Measurements from ENCODE around the gene WTIP.
"Not testable (repeated sequence)": the region's sequence is repeated elsewhere in the genome, so short reads cannot be mapped to it uniquely, and the experiment has no call there.

Gene WTIP

GRCh38 chr19:34475975-34476594 is 5.5 kb upstream of the WTIP start:
- DNase-seq (ENCODE audit: insufficient read length, low spot score) (no peak), FAIRE-seq (no peak)

DNA sequence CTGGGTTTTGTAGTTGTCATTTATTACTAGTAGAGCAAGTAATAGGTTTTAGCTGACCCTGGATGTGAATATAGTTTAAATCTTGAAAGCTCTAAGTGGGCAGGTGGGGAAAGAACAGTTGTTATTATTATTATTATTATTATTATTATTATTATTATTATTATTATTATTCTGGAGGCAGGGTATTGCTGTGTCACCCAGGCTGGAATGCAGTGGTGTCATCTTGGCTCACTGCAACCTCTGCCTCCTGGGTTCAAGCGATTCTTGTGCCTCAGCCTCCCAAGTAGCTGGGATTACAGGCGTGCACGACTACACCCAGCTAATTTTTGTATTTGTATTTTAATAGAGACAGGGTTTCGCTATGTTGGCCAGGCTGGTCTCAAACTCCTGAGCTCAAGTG is 3.1 kb upstream of the WTIP start:
- FAIRE-seq; DNase-seq (ENCODE audit: insufficient read length, low spot score): not testable (repeated sequence)

GRCh38 chr19:34479396-34479795 is 2.2 kb upstream of the WTIP start:
- FAIRE-seq: no peak
- no peak for DNase-seq (ENCODE audit: insufficient read length, low spot score)

DNA sequence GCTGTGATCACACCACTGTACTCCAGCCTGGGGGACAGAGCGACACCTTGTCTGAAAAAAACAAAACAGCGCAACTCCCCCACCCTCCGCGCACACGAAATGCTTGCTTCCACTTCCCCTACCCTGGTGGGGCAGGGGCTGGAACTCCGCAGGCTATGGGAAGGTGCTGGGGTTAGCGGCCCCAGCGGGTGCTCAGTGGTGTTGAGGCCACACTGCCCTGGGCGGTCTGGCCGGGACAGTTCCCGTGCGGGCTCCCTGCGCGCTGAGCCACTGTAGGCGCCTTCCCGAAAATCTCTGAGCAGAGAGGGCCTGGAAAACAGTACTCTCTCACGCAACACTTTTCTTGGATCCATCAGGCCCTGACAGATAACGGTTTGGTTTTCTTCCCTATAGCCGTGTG is 1.1 kb upstream of the WTIP start:
- FAIRE-seq: no peak
- DNase-seq (ENCODE audit: insufficient read length, low spot score): no peak

DNA sequence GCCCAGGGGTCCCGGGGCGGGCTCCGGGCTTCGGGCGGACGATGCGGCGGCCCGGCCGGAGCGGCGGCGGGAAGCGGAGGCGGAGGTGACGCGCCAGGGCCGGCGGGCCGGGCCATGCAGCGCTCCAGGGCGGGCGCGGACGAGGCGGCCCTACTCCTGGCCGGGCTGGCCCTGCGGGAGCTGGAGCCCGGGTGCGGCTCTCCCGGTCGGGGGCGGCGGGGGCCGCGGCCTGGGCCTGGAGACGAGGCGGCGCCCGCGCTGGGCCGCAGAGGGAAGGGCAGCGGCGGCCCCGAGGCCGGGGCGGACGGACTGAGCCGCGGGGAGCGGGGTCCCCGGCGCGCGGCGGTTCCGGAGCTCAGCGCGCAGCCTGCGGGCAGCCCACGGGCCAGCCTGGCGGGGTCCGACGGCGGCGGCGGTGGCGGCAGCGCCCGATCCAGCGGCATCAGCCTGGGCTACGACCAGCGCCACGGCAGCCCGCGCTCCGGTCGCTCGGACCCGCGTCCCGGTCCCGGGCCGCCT is 362 bp downstream of the WTIP start:
- no peak for FAIRE-seq
- DNase-seq (ENCODE audit: insufficient read length, low spot score): no peak

GRCh38 chr19:34482380-34483250 is 1.1 kb downstream of the WTIP start:
- DNase-seq (ENCODE audit: insufficient read length, low spot score) (no peak), FAIRE-seq (no peak)

DNA sequence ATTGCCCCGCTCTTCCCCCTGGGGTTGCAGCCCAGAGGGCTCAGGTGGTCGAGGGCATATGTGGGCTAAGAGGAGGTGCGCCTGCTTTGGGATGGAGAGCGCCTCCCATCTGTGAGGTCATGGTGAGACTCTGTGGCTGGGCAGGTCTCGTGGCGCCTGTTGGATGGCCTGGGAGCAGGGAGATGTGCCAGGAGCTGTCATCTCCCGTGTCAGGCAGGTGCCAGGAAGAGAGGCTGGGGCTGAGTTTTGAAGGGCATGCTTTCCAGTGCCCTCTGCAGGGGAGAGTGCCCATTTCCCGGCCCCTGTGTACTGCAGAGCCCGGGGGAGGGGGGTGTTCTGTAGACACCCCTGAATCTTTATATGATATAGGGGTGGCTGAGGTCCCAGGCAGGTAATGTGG is 2.8 kb downstream of the WTIP start:
- no peak for DNase-seq (ENCODE audit: insufficient read length, low spot score)
- FAIRE-seq: no peak

DNA sequence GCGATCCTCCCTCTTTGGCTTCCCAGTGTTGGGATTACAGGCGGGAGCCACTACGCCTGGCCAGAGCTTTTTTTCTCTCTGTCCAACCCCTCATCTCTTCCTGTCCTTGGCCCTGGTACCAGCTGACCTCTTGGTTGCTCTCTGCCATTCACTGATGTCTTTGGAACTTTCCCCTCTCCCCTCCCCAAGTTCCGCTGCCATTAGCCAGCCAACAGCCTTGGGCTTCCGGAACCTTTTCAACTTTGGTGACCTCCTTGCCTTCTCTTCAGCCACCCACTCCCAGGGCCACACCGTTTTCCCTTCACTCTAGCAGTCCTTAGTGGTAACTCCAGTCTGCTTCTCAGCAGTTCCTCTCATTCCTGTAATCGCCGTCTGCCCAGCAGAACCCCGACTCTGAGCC is 4.3 kb downstream of the WTIP start:
- FAIRE-seq: no peak
- DNase-seq (ENCODE audit: insufficient read length, low spot score): no peak

DNA sequence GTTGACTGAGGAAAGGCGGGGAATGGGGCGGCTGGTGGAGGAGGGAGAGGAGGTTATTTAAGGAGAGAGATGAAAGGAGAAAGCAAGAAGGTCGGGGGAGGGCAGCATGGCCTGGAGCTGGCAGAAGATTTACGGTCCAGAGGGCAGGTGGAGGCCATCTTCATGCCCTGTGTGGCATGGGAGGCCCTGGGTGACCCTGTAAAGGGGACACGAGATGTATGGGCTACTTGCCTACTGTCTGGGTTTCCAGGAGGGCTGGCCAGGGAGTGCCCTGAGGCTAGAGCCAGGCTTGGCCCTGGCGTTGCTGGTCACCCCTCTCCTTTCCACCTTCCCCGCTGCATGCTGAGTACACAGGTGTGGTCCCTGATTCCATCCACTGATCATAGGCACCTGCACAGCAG is 6.1 kb downstream of the WTIP start:
- no peak for FAIRE-seq
- DNase-seq (ENCODE audit: insufficient read length, low spot score): no peak

DNA sequence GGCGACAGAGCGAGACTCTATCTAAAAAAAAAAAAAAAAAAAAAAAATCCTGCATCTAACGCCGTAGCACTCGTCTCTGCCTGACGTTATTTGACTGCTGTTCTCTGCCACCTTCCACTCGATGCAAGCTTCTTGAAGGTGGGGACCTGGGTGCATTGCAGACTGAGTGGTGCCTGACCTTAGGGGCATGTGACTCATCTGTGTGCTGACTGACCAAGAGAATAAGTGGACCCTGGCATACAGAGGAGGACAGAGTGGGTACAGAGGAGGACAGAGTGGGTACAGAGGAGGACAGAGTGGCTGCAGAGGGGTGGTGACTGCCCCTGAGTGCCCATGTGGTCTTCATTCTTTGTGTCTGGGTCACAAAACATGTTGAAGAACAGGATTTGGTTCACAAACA is 7.6 kb downstream of the WTIP start:
- DNase-seq (ENCODE audit: insufficient read length, low spot score) (no peak), FAIRE-seq (no peak)

- FAIRE-seq: no peak
Measured at GRCh38 chr19:34490141-34490766, 8.7 kb downstream of the WTIP start.

DNA sequence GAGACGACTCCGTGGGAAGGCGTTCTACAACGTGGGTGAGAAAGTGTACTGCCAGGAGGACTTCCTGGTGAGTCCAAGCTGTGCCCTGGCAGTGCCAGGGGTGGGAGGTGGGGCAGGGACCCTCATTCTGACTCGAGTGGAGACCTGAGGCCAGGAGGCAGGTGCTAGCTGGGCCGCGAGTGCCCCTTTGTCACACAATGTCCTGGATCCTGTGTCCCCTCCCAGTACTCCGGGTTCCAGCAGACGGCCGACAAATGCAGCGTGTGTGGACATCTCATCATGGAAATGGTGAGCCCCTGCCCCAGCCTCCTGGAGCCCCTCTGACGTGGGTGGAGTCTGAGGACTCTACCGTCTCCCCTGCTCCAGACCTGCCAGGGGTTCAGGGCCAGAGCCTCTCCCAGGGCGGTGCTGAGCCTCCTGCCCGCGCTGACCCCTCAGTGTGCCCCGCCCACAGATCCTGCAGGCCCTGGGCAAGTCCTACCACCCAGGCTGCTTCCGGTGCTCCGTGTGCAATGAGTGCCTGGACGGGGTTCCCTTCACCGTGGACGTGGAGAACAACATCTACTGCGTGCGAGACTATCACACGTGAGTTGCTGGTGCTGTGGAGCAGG is 11.6 kb downstream of the WTIP start:
- DNase-seq (ENCODE audit: insufficient read length, low spot score) (no peak), FAIRE-seq (no peak)

More at GRCh38 chr19:34490141-34490766, 8.7 kb downstream of the WTIP start:
- DNase-seq (ENCODE audit: insufficient read length, low spot score): no peak

DNA sequence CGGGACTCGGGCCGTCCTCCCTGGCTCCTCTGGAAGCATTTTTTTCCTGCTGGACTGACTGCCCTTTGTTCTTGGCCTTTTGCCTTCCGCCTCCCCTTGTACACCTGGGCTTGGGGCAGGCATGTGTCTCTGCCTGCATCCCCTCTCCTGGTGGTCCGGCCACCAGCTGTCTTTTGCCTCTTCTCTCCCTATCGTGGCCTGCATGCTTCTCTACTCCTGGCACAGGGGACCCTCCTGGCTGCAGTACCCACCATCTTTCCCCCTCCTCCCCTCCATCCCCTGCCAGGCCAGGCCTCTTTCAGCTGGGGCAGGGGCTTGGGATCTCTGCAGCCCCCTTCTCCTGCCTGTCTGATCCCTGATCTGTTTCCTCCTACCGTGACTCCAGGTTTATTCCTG is 12.1 kb downstream of the WTIP start:
- DNase-seq (ENCODE audit: insufficient read length, low spot score): no peak
- no peak for FAIRE-seq

DNA sequence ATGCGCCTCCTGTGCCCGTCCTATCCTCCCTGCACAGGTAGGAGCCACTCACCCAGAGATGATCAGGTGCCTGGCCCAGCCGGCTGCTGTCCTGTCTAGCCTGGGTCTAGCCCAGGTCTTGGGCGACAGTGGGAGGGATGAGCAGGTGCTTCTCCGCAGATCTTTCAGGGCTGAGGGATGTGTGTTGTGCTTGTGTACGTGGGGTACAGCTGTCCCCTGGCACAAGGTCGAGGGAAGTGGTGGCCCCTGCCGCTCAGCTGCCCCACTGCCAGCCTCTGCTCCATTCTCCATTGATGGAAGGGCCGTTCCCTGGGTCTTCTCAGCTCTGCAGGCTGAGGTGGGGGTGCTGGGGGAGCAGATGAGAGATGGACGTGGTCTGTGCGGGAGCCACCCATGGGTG is 13.0 kb downstream of the WTIP start:
- DNase-seq (ENCODE audit: insufficient read length, low spot score): no peak
- FAIRE-seq: no peak

GRCh38 chr19:34495416-34495815 is 13.9 kb downstream of the WTIP start:
- DNase-seq (ENCODE audit: insufficient read length, low spot score): no peak
- FAIRE-seq: no peak

DNA sequence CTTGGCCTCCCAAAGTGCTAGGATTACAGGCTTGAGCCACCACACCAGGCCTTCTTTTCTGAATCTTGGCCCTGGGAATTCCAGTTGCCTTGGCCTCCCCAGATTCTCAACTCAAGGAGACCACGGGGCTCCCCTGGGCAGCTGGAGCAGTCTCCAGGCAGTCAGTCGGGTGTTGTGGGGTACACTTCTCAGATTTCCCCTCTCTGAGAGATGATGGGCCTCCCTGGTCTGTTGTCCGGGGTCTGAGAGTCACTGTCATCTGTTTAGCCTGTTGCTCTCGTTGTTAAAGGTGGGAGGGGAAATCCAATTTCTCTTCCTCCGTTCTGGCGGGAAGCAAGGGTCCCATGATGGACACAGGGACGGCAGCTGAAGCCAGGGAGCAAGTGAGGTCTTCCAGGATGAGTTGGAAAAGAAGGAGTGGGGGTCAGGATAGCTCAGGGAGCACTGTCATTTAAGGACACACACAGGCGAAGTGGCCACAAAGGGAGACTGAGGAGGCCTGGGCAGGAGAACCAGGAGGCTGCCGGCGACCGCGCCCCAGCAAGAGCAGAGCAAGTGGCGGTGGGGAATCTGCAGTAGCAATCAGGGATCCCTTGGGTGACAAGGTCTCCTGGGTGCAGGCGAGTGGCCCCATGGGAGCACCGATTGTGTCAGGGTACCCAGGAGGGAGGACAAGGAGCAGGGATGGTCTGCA is 15.7 kb downstream of the WTIP start:
- FAIRE-seq (no peak), DNase-seq (ENCODE audit: insufficient read length, low spot score) (no peak)

DNA sequence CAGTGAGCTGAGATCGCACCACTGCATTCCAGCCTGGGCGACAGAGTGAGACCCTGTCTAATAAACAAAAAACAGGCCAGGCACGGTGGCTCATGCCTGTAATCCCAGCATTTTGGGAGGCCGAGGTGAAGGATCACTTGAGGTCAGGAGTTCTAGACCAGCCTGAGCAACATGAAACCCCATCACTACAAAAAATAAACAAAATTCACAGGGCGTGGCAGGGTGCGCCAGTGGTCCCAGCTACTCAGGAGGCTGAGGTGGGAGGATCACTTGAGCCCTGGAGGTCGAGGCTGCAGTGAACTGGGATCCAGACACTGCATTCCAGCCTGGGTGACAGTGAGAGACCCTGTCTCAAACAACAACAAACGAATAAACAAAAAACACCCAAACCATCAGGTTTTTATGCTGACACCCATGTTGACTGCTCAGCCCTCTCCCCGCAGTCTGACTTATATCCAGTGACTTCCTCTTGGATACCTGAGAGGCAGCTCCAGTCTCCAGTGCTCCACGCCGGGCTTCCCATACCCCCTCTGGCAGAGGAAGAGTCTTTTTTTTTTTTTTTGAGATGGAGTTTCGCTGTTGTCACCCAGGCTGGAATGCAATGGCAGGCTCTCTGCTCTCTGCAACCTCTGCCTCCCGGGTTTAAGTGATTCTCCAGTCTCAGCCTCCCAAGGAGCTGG is 17.7 kb downstream of the WTIP start:
- DNase-seq (ENCODE audit: insufficient read length, low spot score): no peak

DNA sequence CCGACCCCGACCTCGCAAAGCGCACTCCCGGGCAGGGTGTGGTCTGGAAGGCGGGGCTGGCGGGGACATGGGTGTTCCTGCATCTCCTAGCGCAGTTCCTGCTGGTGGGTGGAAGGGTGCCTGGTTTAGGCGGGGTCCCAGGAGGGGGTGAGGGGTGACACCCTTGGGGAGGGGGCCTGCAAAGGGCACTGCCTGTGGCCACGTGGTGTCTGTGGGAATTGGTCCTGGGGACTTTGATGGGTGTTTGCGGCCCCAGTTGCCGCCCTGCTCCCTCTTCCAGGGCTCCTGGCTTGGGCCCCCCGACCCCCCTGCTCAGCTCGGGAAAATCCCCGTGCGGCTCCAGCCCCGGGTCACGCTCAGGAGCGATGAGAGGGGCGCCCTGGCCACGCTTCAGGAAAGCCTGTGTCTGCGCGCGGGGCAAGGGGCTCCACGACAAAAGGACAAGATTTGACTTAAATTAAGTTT is 19.1 kb downstream of the WTIP start:
- no peak for DNase-seq (ENCODE audit: insufficient read length, low spot score)
- no peak for FAIRE-seq

More for the DNA sequence above, 17.7 kb downstream of the WTIP start:
- no peak for FAIRE-seq

DNA sequence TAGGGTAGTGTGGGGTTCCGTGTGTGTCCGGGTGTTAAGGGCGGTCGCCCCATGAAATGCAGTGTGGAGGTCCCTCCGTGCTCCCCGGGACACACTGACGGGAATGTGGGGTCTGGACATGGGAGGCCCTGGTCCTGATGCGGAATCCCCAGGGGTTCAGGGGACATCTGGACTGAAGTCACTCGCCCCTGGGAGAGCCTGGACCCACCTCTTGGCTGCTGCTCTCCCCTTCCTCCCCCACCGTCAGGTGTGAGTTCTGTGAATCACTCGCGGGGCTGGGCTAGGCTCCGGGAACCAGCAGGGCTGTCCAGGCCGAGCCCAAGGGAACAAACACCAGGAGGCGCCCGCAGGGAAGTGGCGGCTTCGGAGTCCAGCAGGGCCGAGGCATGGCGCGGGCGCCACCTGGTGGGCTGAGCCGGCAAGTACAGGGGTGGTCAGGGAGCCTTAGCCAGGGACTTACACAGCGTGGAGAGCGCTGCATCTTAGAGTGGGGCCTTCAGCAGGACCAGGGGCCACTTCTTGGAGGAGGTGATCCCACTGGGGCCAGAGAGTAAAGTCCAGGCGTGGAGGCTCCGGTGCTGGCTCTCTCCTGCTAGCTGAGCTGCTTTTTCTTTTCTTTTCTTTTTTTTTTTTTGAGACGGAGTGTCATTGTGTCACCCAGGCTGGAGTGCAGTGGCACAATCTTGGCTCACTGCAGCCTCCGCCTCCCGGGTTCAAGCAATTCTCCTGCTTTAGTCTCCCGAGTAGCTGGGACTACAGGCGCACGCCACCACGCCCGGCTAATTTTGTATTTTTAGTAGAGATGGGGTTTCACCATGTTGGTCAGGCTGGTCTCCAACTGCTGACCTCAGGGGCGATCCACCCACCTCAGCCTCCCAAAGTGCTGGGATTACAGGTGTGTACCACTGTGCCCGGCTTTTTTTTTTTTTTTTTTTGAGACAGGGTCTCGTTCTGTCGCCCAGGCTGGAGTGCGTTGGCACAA is 20.1 kb downstream of the WTIP start:
- FAIRE-seq (peak; percentile 55), DNase-seq (ENCODE audit: insufficient read length, low spot score) (peak; percentile 98)

Measured in GM19239 (cell line).